Endothelial cell of umbilical vein (primary cell): ENCODE data around the gene HID1. TPM values are rescaled to one million over a fixed set of nuclear protein-coding genes. Genes with fewer than 3 reads are reported as not detected.

Experiments
- BruUV-seq: library from RNA; stranded (reverse); fragments of 400-500 nt; replicated peaks from 2 replicates; lab custom pipeline; 2021; lab: Mats Ljungman, UMichigan
- CTCF ChIA-PET: fragments of 300-600, 350-600 bp; sonication (Branson Sonifier 250); formaldehyde crosslinking; loops from one replicate; lab custom pipeline; 2021; ENCODE audit warnings: antibody characterized with exemption, inconsistent platforms; lab: Charles Lee
- POLR2A ChIA-PET: fragments of 300-600, 350-600 bp; sonication (Branson Sonifier 250); formaldehyde crosslinking; loops from one replicate; lab custom pipeline; 2021; ENCODE audit warnings: antibody characterized with exemption, inconsistent platforms; lab: Charles Lee
- DNase-seq: peaks from one replicate; pipeline ENCODE4 v3.0.0-alpha.2; 2011; ENCODE audit warnings: low read depth, low spot score
- FAIRE-seq: peaks from 2 replicates; lab custom pipeline; 2011; peaks lifted over from hg19 to GRCh38; lab: Jason Lieb, UNC
- H2AFZ ChIP-seq: 2 replicates; pipeline ENCODE4 v1.6.0; 2012; ENCODE audit warnings: low read depth, low read length, control low read depth, inconsistent platforms
- H3K27ac ChIP-seq: 2 replicates; pipeline ENCODE4 v1.5.1; 2011; ENCODE audit warnings: low read depth, mild to moderate bottlenecking, control low read depth, low read length, moderate library complexity; ENCODE audit not compliant: insufficient read depth
- H3K27me3 ChIP-seq, 2 experiments: 2 replicates each; pipeline versions ENCODE4 v1.6.0 to v1.6.1; 2011; ENCODE audit warnings: low read length in 2 of 2, mixed read lengths in 1 of 2; ENCODE audit not compliant: control insufficient read depth in 2 of 2, insufficient read depth in 2 of 2
- H3K36me3 ChIP-seq, 2 experiments: 2 replicates in 1 of 2; 3 replicates in 1 of 2; pipeline ENCODE4 v1.5.1; 2011; ENCODE audit warnings: low read length in 2 of 2, mild to moderate bottlenecking in 1 of 2, moderate library complexity in 1 of 2; ENCODE audit not compliant: control insufficient read depth in 2 of 2, insufficient read depth in 2 of 2; ENCODE audit errors: extremely low read depth in 1 of 2
- H3K4me1 ChIP-seq: 3 replicates; pipeline ENCODE4 v1.5.1; 2011; ENCODE audit warnings: mild to moderate bottlenecking, low read length; ENCODE audit not compliant: control insufficient read depth, insufficient read depth; ENCODE audit errors: extremely low read depth
- H3K4me2 ChIP-seq: 2 replicates; pipeline ENCODE4 v1.6.1; 2011; ENCODE audit warnings: low read length, control low read depth, mixed read lengths; ENCODE audit not compliant: insufficient read depth
- H3K4me3 ChIP-seq, 3 experiments: fragments of 200-600 bp in 1 of 3; sonication (generic), shearing (Covaris generic) in 1 of 3; replicated peaks in 1 of 3; 2 replicates each; pipeline ENCODE4 v1.5.1; 2011 to 2016; ENCODE audit warnings: control low read depth in 3 of 3, low read length in 3 of 3, mild to moderate bottlenecking in 2 of 3, inconsistent platforms in 1 of 3, low read depth in 1 of 3, moderate library complexity in 1 of 3; ENCODE audit not compliant: insufficient read depth in 1 of 3
- H3K79me2 ChIP-seq: 2 replicates; pipeline ENCODE4 v1.6.0; 2012; ENCODE audit warnings: low read length, inconsistent platforms; ENCODE audit not compliant: control insufficient read depth, insufficient read depth
- H3K9ac ChIP-seq: replicated peaks from 2 replicates; pipeline ENCODE3; 2011; ENCODE audit warnings: low read length, control low read depth; ENCODE audit not compliant: insufficient read depth; ENCODE audit errors: extremely low read depth
- H3K9me1 ChIP-seq: replicated peaks from 3 replicates; pipeline ENCODE4 v1.6.0; 2011; ENCODE audit warnings: mild to moderate bottlenecking, low read length; ENCODE audit not compliant: control insufficient read depth, insufficient read depth; ENCODE audit errors: extremely low read depth
- H3K9me3 ChIP-seq: replicated peaks from 2 replicates; pipeline ENCODE4 v1.5.1; 2012; ENCODE audit warnings: low read length, inconsistent platforms; ENCODE audit not compliant: control insufficient read depth, insufficient read depth
- H4K20me1 ChIP-seq: replicated peaks from 2 replicates; pipeline ENCODE3; 2011; ENCODE audit warnings: mild to moderate bottlenecking, low read length; ENCODE audit not compliant: control insufficient read depth, insufficient read depth; ENCODE audit errors: extremely low read depth
- EZH2 ChIP-seq: IDR thresholded peaks from 2 replicates; pipeline ENCODE4 v1.6.1; 2012; ENCODE audit warnings: borderline replicate concordance, low read depth, mild to moderate bottlenecking, moderate library complexity, low read length, inconsistent platforms; ENCODE audit not compliant: severe bottlenecking
- FOS ChIP-seq: IDR thresholded peaks from 2 replicates; pipeline ENCODE4 v1.6.1; 2011; ENCODE audit warnings: mild to moderate bottlenecking, low read length, moderate library complexity, borderline replicate concordance; ENCODE audit not compliant: insufficient read depth
- GATA2 ChIP-seq: IDR thresholded peaks from 2 replicates; pipeline ENCODE4 v1.7.0; 2011; ENCODE audit warnings: low read depth, mild to moderate bottlenecking, moderate library complexity, mixed read lengths, low read length; ENCODE audit not compliant: insufficient read length, insufficient read depth
- JUN ChIP-seq: IDR thresholded peaks from 2 replicates; pipeline ENCODE4 v1.6.1; 2011; ENCODE audit warnings: borderline replicate concordance, low read depth; ENCODE audit not compliant: insufficient read length, insufficient read depth
- MYC ChIP-seq: IDR thresholded peaks from one replicate; pipeline ENCODE4 v1.6.1; 2011; ENCODE audit warnings: mild to moderate bottlenecking, low read depth, low read length
- POLR2A ChIP-seq: IDR thresholded peaks from 2 replicates; pipeline ENCODE4 v1.6.1; 2012; ENCODE audit warnings: low read depth, mild to moderate bottlenecking, control low read depth, low read length
- POLR2AphosphoS5 ChIP-seq: IDR thresholded peaks from 2 replicates; pipeline ENCODE4 v1.6.1; 2012; ENCODE audit warnings: low read depth, mild to moderate bottlenecking, control low read depth, low read length, moderate library complexity; ENCODE audit not compliant: insufficient read depth
- dilution Hi-C: fragments of 300-500 bp; cut with MboI; formaldehyde crosslinking; loops from one replicate; pipeline ENCODE4 v1.15.0; 2019; ENCODE audit warnings: low sequenced_read_pairs; ENCODE audit not compliant: extremely low pct_ligation_motif_present
- intact Hi-C: fragments of 100-400 bp; cut with micrococcal nuclease; formaldehyde crosslinking; loops from one replicate; pipeline ENCODE4 v1.10.0; 2022
- polyA plus RNA-seq, 4 experiments: library from polyadenylated mRNA; depleted of rRNA in 3 of 4; stranded (reverse) in 3 of 4; unstranded in 1 of 4; fragments of >200 nt; gene quantifications; 2 replicates each; pipeline versions ENCODE4 v1.2.1 to v1.2.3, GENCODE V29; 2011 to 2012; ENCODE audit warnings: missing spikeins in 1 of 4
- total RNA-seq: library from RNA; stranded (reverse); gene quantifications from 2 replicates; pipeline ENCODE4 v1.2.3, GENCODE V29; 2021
- TF ChIP-seq, protein P1 (sequence below): IDR thresholded peaks from 2 replicates; pipeline ENCODE4 v1.6.1; 2011; ENCODE audit not compliant: insufficient read depth, insufficient read length
- TF ChIP-seq, protein P2 (sequence below), 2 donors: IDR thresholded peaks; 1 replicate in 1 of 2; 2 replicates in 1 of 2; pipeline ENCODE4 v1.5.1; 2011; ENCODE audit warnings: low read length in 2 of 2, mild to moderate bottlenecking in 2 of 2, moderate library complexity in 2 of 2, control low read depth in 1 of 2, inconsistent platforms in 1 of 2, low read depth in 1 of 2; ENCODE audit not compliant: insufficient read depth in 1 of 2; ENCODE audit errors: extremely low read depth in 1 of 2

Gene HID1
- total and polyA plus RNA-seq, 2 donors (not counting 3 experiments of a cell fraction or from before 2014, with no cell fraction given) = 41.4 to 53.3 TPM

DNA sequence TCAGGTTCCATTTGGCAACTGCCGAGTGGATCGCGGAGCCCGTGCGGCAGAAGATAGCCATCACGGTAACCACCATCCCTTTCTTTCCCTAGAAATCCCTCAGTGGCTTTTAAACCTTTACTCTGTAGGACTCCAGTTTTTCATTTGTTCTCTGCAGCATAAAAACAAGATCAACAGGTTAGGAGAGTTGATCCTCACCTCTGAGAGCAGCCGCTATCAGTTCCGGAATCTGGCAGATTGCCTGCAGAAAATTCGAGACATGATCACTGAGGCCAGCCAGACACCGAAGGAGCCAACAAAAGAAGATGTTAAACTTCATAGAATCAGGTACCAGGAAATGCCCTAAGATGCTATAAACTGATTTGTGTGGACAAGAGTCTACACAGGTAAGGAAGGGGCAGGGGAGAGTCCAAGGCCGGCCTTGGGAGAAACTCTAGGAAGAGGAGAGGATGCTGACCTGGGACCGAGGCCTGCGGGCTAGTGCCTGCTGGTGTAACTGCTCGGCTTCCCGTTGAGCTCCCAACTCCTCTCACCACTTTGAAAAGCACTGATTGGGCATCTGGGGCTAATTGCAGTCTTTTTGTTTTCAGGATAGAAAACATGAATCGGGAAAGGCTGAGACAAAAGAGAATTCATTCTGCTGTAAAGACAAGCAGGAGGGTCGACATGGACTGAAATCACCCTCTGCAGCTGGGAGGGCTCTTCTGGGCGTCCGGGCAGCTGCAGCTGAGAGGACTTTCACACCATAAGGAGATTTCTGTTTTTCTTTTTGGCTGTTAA lies 48.0 kb upstream of the HID1 start:
- BruUV-seq = TSS peak; percentile 45
- Histone ChIP-seq H3K27me3 (no peaks in the 10 kb centered on the region), H3K4me2 (no peak overlapping the region), H4K20me1 (no peaks in the 10 kb centered on the region), H3K4me3 (no peak overlapping the region), H3K9me1 (no peaks in the 10 kb centered on the region), H3K9ac (no peak overlapping the region), H3K79me2 (no peaks in the 10 kb centered on the region), H3K36me3 (peaks cover 5 to 25% of the 10 kb centered on the region in 2 experiments), H3K9me3 (no peaks in the 10 kb centered on the region), H3K27ac (no peak overlapping the region), H2AFZ (no peak overlapping the region), H3K4me1 (no peaks in the 10 kb centered on the region)
- no peak for DNase-seq
- dilution Hi-C loops = no loop called here
- CTCF ChIA-PET = interaction anchor here (1.9 to 2.1 kb wide), 2 partner anchors 8 to 59 kb away, joined by 8 to 9 read pairs; partner anchors contain the start of gene MRPL58
- intact Hi-C loops = no loop called here
- no peak for FAIRE-seq
- TF ChIP-seq EZH2 (no peak), POLR2AphosphoS5 (no peak)
- POLR2A ChIA-PET = interaction anchor here (0.6 kb wide), 1 partner anchor 35 kb away, joined by 5 read pairs; no protein-coding TSS in a partner anchor

DNA sequence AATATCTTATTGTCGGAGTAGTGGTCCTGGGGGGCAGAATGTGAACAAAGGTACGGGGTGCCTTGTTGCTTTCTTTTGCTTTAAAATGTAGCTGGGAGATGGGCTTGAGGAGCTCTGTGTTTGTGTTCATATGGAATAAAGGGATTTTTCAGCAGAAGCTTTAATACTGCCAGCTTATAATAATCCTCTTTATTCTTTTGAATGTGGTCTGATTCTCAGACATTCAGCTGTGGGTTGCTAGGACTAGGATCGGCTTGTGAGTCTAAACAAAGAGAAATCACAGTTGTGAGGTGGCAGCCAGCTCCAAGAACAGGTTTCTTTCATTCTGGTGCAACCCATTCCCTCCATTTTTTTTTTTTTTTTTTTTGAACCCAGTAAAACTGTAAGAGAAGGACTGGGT lies 47.2 kb upstream of the HID1 start:
- DNase-seq (no peak), FAIRE-seq (no peak)
- no peaks in the 10 kb centered on the region for H3K9me3 ChIP-seq
- ChIA-PET CTCF (interaction anchor here (1.3 to 3.2 kb wide), 4 partner anchors 9 to 58 kb away, joined by 4 to 11 read pairs (median 7); partner anchors contain the start of gene CDR2L), POLR2A (no interaction called here)
- no peaks in the 10 kb centered on the region for H4K20me1 ChIP-seq
- TF ChIP-seq FOS = no peak
- TF ChIP-seq, protein P1, sequence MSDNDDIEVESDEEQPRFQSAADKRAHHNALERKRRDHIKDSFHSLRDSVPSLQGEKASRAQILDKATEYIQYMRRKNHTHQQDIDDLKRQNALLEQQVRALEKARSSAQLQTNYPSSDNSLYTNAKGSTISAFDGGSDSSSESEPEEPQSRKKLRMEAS = no peak
- TF ChIP-seq, protein P2, sequence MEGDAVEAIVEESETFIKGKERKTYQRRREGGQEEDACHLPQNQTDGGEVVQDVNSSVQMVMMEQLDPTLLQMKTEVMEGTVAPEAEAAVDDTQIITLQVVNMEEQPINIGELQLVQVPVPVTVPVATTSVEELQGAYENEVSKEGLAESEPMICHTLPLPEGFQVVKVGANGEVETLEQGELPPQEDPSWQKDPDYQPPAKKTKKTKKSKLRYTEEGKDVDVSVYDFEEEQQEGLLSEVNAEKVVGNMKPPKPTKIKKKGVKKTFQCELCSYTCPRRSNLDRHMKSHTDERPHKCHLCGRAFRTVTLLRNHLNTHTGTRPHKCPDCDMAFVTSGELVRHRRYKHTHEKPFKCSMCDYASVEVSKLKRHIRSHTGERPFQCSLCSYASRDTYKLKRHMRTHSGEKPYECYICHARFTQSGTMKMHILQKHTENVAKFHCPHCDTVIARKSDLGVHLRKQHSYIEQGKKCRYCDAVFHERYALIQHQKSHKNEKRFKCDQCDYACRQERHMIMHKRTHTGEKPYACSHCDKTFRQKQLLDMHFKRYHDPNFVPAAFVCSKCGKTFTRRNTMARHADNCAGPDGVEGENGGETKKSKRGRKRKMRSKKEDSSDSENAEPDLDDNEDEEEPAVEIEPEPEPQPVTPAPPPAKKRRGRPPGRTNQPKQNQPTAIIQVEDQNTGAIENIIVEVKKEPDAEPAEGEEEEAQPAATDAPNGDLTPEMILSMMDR (IDR thresholded peaks at IDR 0.05; ENCODE audit: extremely low read depth in 1 of 2, insufficient read depth in 1 of 2, low read depth in 1 of 2, low read length in 2 of 2) = no peak
- no peak for TF ChIP-seq JUN
- no peak for TF ChIP-seq EZH2
- no peak for TF ChIP-seq POLR2A
- no peak for TF ChIP-seq MYC
- TF ChIP-seq POLR2AphosphoS5 = no peak
- no peak for TF ChIP-seq GATA2
- no peaks in the 10 kb centered on the region for H3K79me2 ChIP-seq
- no peaks in the 10 kb centered on the region for H3K27me3 ChIP-seq
- no peaks in the 10 kb centered on the region for H3K9me1 ChIP-seq
- peaks cover 5 to 25% of the 10 kb centered on the region in 2 experiments for H3K36me3 ChIP-seq
- H2AFZ ChIP-seq = no peak overlapping the region
- H3K4me2 ChIP-seq = no peak overlapping the region
- intact Hi-C loops (no loop called here), dilution Hi-C loops (no loop called here)
- H3K27ac ChIP-seq = no peak overlapping the region
- BruUV-seq = no TSS peak
- no peaks in the 10 kb centered on the region for H3K4me1 ChIP-seq
- no peak overlapping the region for H3K9ac ChIP-seq
- H3K4me3 ChIP-seq = no peak overlapping the region
